Ovary (tissue), 9 donors: Measurements from ENCODE around the gene SLC49A4. TPM values are rescaled to one million over a fixed set of nuclear protein-coding genes. Genes with fewer than 3 reads are reported as not detected.

Experiments
- DNase-seq, 5 donors: peaks; one replicate each; pipeline ENCODE4 v3.0.0-alpha.2; 2019 to 2020
- H3K27ac ChIP-seq, 2 donors: fragments of 200-600 bp; one replicate each; pipeline versions ENCODE4 v1.5.1 to v1.8.0; 2019 to 2022
- H3K27me3 ChIP-seq: fragments of 200-600 bp; one replicate; pipeline ENCODE4 v1.8.0; 2022
- H3K36me3 ChIP-seq: fragments of 200-600 bp; sonication (generic); one replicate; pipeline ENCODE4 v1.5.1; 2019
- H3K4me1 ChIP-seq: one replicate; pipeline ENCODE4 v1.8.1; 2013; ENCODE audit warnings: mild to moderate bottlenecking, moderate library complexity; ENCODE audit not compliant: insufficient read depth
- H3K4me3 ChIP-seq: fragments of 200-600 bp; sonication (generic); one replicate; pipeline ENCODE4 v1.5.1; 2017
- H3K9me3 ChIP-seq, 2 donors: fragments of 200-600 bp in 1 of 2; sonication (generic) in 1 of 2; one replicate each; pipeline versions ENCODE4 v1.5.1 to v1.8.1; 2013 to 2019; ENCODE audit warnings: mild to moderate bottlenecking in 1 of 2, moderate library complexity in 1 of 2
- EP300 ChIP-seq: sonication (generic); formaldehyde crosslinking; IDR thresholded peaks from one replicate; pipeline ENCODE4 v1.6.1; 2017; ENCODE audit warnings: antibody characterized with exemption
- POLR2A ChIP-seq: fragments of 450-650 bp; IDR thresholded peaks from one replicate; pipeline ENCODE4 v1.6.1; 2017; ENCODE audit warnings: antibody characterized with exemption, mild to moderate bottlenecking, moderate library complexity
- WGBS, 3 donors: extraction: QIAGEN DNeasy Blood & Tissue Kit in 1 of 3; methylation state at CpG; one replicate each; pipeline versions ENCODE4 v1.1.5 to v1.1.7; 2013 to 2017; 5-methylcytosine and 5-hydroxymethylcytosine counted together
- intact Hi-C, 4 donors: fragments of 100-400 bp; cut with DNase I; formaldehyde crosslinking; loops; one replicate each; pipeline versions ENCODE4 v1.11.0 to v1.15.1; 2022 to 2023
- polyA plus RNA-seq, 2 donors: library from polyadenylated mRNA; stranded (reverse); fragments of 200-250 nt in 1 of 2; fragments of 350-450 nt in 1 of 2; fragmentation: Illumina TruSeq in 1 of 2; extraction: RNeasy Lipid Tissue Mini Kit (QIAGEN cat#74804) in 1 of 2; gene quantifications; one replicate each; pipeline ENCODE4 v1.2.3, GENCODE V29; 2013 to 2014
- total RNA-seq, 7 donors: library from RNA; depleted of rRNA in 2 of 7; stranded (reverse); fragments of >200 nt in 2 of 7; fragmentation: NEBNext Ultra II Directional in 3 of 7; extraction: Animal tissue kit (Norgen Biotek cat#: 25700) in 3 of 7; gene quantifications; one replicate each; pipeline versions ENCODE4 v1.1.0 to v1.2.4, GENCODE V29; 2016 to 2023
- TF ChIP-seq, protein P1 (sequence below), 3 donors: fragments of 450-650 bp in 2 of 3; fragments of 200-600 bp in 1 of 3; IDR thresholded peaks; one replicate each; pipeline versions ENCODE4 v1.5.1 to v1.8.0; 2016 to 2022; ENCODE audit warnings: antibody characterized with exemption in 3 of 3, mild to moderate bottlenecking in 1 of 3
- donor health status: DM: no; HTN: no; CAD: no; lungs with moderate emphysema.
- donor health status: DM: no; HTN: no; CAD: no.
- donor health status: Bipolar disorder and iron deficiency.
- donor health status: DM: yes; HTN: yes; CAD: no.
- donor health status: DM: no; HTN: no; CAD: no.
- donor health status: DM: yes; HTN: yes; CAD: no.

The SLC49A4 gene
- total and polyA plus RNA-seq, 9 donors: 3.7 to 17.8 (median 8.3) TPM

GRCh38 chr3:122773944-122774509 lies 20.8 kb upstream of the SLC49A4 start:
- no peak for DNase-seq
- Histone ChIP-seq H3K9me3 (no peaks in the 10 kb centered on the region), H3K36me3 (no peaks in the 10 kb centered on the region), H3K27ac (no peak overlapping the region), H3K4me3 (no peak overlapping the region), H3K27me3 (no peaks in the 10 kb centered on the region), H3K4me1 (no peaks in the 10 kb centered on the region)
- TF ChIP-seq EP300 (no peak), POLR2A (no peak)
- TF ChIP-seq, protein P1, sequence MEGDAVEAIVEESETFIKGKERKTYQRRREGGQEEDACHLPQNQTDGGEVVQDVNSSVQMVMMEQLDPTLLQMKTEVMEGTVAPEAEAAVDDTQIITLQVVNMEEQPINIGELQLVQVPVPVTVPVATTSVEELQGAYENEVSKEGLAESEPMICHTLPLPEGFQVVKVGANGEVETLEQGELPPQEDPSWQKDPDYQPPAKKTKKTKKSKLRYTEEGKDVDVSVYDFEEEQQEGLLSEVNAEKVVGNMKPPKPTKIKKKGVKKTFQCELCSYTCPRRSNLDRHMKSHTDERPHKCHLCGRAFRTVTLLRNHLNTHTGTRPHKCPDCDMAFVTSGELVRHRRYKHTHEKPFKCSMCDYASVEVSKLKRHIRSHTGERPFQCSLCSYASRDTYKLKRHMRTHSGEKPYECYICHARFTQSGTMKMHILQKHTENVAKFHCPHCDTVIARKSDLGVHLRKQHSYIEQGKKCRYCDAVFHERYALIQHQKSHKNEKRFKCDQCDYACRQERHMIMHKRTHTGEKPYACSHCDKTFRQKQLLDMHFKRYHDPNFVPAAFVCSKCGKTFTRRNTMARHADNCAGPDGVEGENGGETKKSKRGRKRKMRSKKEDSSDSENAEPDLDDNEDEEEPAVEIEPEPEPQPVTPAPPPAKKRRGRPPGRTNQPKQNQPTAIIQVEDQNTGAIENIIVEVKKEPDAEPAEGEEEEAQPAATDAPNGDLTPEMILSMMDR (IDR thresholded peaks at IDR 0.05): no peak
- WGBS, 3 donors: 71 to 82% (median 74%) methylated on average over 3 of the region's 3 CpGs
- intact Hi-C loops: no loop called here

- no peaks in the 10 kb centered on the region for H3K27me3 ChIP-seq
- WGBS, 3 donors: 92 to 97% (median 94%) methylated on average over 3 of the region's 3 CpGs
- TF ChIP-seq POLR2A (no peak), EP300 (no peak)
- TF ChIP-seq, protein P1 (IDR thresholded peaks at IDR 0.05): no peak
- no peak overlapping the region for H3K27ac ChIP-seq
- no peak for DNase-seq
- intact Hi-C loops: no loop called here
- H3K4me1 ChIP-seq: no peaks in the 10 kb centered on the region
- H3K9me3 ChIP-seq: no peaks in the 10 kb centered on the region
- no peak overlapping the region for H3K4me3 ChIP-seq
- H3K36me3 ChIP-seq: no peaks in the 10 kb centered on the region
Measured at GRCh38 chr3:122774564-122774963, 20.3 kb upstream of the SLC49A4 start.

GRCh38 chr3:122776675-122777468 lies 18.0 kb upstream of the SLC49A4 start:
- Histone ChIP-seq H3K27ac (no peak overlapping the region), H3K36me3 (no peaks in the 10 kb centered on the region), H3K9me3 (no peaks in the 10 kb centered on the region), H3K27me3 (no peaks in the 10 kb centered on the region), H3K4me1 (no peaks in the 10 kb centered on the region), H3K4me3 (no peak overlapping the region)
- no peak for TF ChIP-seq POLR2A
- TF ChIP-seq, protein P1 (IDR thresholded peaks at IDR 0.05): no peak
- no peak for TF ChIP-seq EP300
- WGBS, 3 donors: 64 to 85% (median 73%) methylated on average over 5 of the region's 5 CpGs
- intact Hi-C loops: no loop called here
- DNase-seq: no peak

- no peak for DNase-seq
- H3K9me3 ChIP-seq: no peaks in the 10 kb centered on the region
- 76 to 83% (median 80%) methylated on average over 3 of the region's 3 CpGs for WGBS, 3 donors
- intact Hi-C loops: no loop called here
- TF ChIP-seq POLR2A (no peak), EP300 (no peak)
- TF ChIP-seq, protein P1 (IDR thresholded peaks at IDR 0.05): no peak
- H3K27me3 ChIP-seq: no peaks in the 10 kb centered on the region
- H3K36me3 ChIP-seq: no peaks in the 10 kb centered on the region
- H3K4me1 ChIP-seq: no peaks in the 10 kb centered on the region
- no peak overlapping the region for H3K27ac ChIP-seq
- H3K4me3 ChIP-seq: no peak overlapping the region
Measured at GRCh38 chr3:122777563-122777962, 17.3 kb upstream of the SLC49A4 start.
